Spleen (tissue), 11 donors: ENCODE results near the gene GSTM5. TPM values are rescaled to one million over a fixed set of nuclear protein-coding genes. Genes with fewer than 3 reads are reported as not detected.
A peak's percentile ranks its signal among the peaks of the same experiment; 100 is the strongest.
"Not testable (repeated sequence)": the region's sequence is repeated elsewhere in the genome, so short reads cannot be mapped to it uniquely, and the experiment has no call there.

Source experiments
- DNase-seq: peaks from one replicate; pipeline ENCODE4 v3.0.0-alpha.2; 2020
- H3K27ac ChIP-seq, 8 donors: fragments of 200-600 bp; sonication (generic) in 7 of 8; 1 replicate in 4 of 8; 2 replicates in 4 of 8; pipeline versions ENCODE4 v1.5.0 to v1.8.0; 2016 to 2021; ENCODE audit warnings: inconsistent platforms in 4 of 8, mild to moderate bottlenecking in 4 of 8, moderate library complexity in 1 of 8
- H3K27me3 ChIP-seq, 7 donors: fragments of 200-600 bp; sonication (generic) in 6 of 7; replicated peaks in 1 of 7; 1 replicate in 4 of 7; 2 replicates in 3 of 7; pipeline versions ENCODE4 v1.5.0 to v1.8.0; 2016 to 2021; ENCODE audit warnings: inconsistent platforms in 3 of 7, mild to moderate bottlenecking in 1 of 7
- H3K36me3 ChIP-seq, 6 donors: fragments of 200-600 bp; sonication (generic) in 5 of 6; 1 replicate in 4 of 6; 2 replicates in 2 of 6; pipeline versions ENCODE4 v1.5.0 to v1.8.0; 2016 to 2021; ENCODE audit warnings: inconsistent platforms in 2 of 6
- H3K4me1 ChIP-seq, 6 donors: fragments of 200-600 bp; sonication (generic) in 5 of 6; 1 replicate in 3 of 6; 2 replicates in 3 of 6; pipeline versions ENCODE4 v1.5.0 to v1.8.0; 2016 to 2021; ENCODE audit warnings: inconsistent platforms in 3 of 6
- H3K4me3 ChIP-seq, 8 donors: fragments of 200-600 bp; sonication (generic) in 7 of 8; 1 replicate in 4 of 8; 2 replicates in 4 of 8; pipeline versions ENCODE4 v1.5.0 to v1.8.0; 2016 to 2021; ENCODE audit warnings: inconsistent platforms in 4 of 8, mild to moderate bottlenecking in 4 of 8, moderate library complexity in 2 of 8
- H3K9me3 ChIP-seq, 8 donors: fragments of 200-600 bp; sonication (generic) in 7 of 8; 1 replicate in 4 of 8; 2 replicates in 4 of 8; pipeline versions ENCODE4 v1.5.0 to v1.8.0; 2016 to 2021; ENCODE audit warnings: inconsistent platforms in 4 of 8
- CTCF ChIP-seq, 11 experiments: fragments of 200-600 bp in 7 of 11; fragments of 450-650 bp in 4 of 11; sonication (generic) in 4 of 11; IDR thresholded peaks in 8 of 11; conservative IDR thresholded peaks in 3 of 11; 1 replicate in 7 of 11; 2 replicates in 4 of 11; pipeline versions ENCODE4 v1.4.0 to v1.8.0; 2016 to 2021; ENCODE audit warnings: antibody characterized with exemption in 11 of 11, inconsistent platforms in 4 of 11, mild to moderate bottlenecking in 1 of 11
- POLR2A ChIP-seq, 3 donors: fragments of 450-650 bp; IDR thresholded peaks; one replicate each; pipeline ENCODE4 v1.5.1; 2017; ENCODE audit warnings: antibody characterized with exemption in 3 of 3, mild to moderate bottlenecking in 1 of 3
- POLR2AphosphoS5 ChIP-seq, 3 donors: sonication (generic); formaldehyde crosslinking; IDR thresholded peaks; one replicate each; pipeline ENCODE4 v1.5.1; 2017; ENCODE audit warnings: antibody characterized with exemption in 3 of 3
- WGBS, 5 donors: extraction: QIAGEN DNeasy Blood & Tissue Kit in 3 of 5; methylation state at CpG; one replicate each; pipeline versions ENCODE4 v1.1.5 to v1.1.7; 2013 to 2018; 5-methylcytosine and 5-hydroxymethylcytosine counted together
- intact Hi-C: fragments of 100-400 bp; cut with DNase I; formaldehyde crosslinking; loops from one replicate; pipeline ENCODE4 v1.15.0; 2023; ENCODE audit warnings: low total_unique reads
- polyA plus RNA-seq, 3 donors: library from polyadenylated mRNA; stranded (reverse); fragments of 200-250 nt; gene quantifications; one replicate each; pipeline ENCODE4 v1.2.1, GENCODE V29; 2013
- total RNA-seq, 7 donors: library from RNA; depleted of rRNA in 3 of 7; stranded (reverse); fragments of >200 nt in 3 of 7; fragmentation: NEBNext Ultra II Directional in 4 of 7; extraction: Animal tissue kit (Norgen Biotek cat#: 25700) in 4 of 7; gene quantifications; one replicate each; pipeline versions ENCODE4 v1.1.0 to v1.2.1, GENCODE V29; 2016 to 2021
- donor health status: healthy with polysubstance abuse.
- donor health status: DM: no; HTN: no; CAD: no; lungs with moderate emphysema.
- donor health status: DM: no; HTN: no; CAD: no.
- donor health status: Bipolar disorder and iron deficiency.
- donor health status: healthy.
- donor health status: DM: no; HTN: no; CAD: no.
- donor health status: DM: yes; HTN: yes; CAD: no.

GSTM5 gene
- total and polyA plus RNA-seq, 10 donors, result 1.4 to 13.1 (median 3.5) TPM

- H3K4me3 ChIP-seq, result no peak overlapping the region
- H3K27me3 ChIP-seq, result no peaks in the 10 kb centered on the region
- no peak for TF ChIP-seq POLR2A (IDR thresholded peaks at IDR 0.05)
- no peak for TF ChIP-seq CTCF (IDR thresholded peaks at IDR 0.05 in 8 of 11, conservative IDR thresholded peaks at IDR 0.05 in 3 of 11)
- no peak for TF ChIP-seq POLR2AphosphoS5 (IDR thresholded peaks at IDR 0.05)
- no peak overlapping the region for H3K27ac ChIP-seq
- intact Hi-C loops, result no loop called here
- DNase-seq, result no peak
- no peaks in the 10 kb centered on the region for H3K9me3 ChIP-seq
- no peaks in the 10 kb centered on the region for H3K4me1 ChIP-seq
- WGBS, 5 donors, result 81 to 88% (median 85%) methylated on average over 3 of the region's 3 CpGs
- H3K36me3 ChIP-seq, result peaks cover 0 to 8% (median 2%) of the 10 kb centered on the region in 6 donors
These were observed 34.6 kb upstream of the GSTM5 start for GRCh38 chr1:109677459-109677858.

- WGBS, 5 donors, result 81 to 94% (median 89%) methylated on average over 2 of the region's 2 CpGs
- H3K27me3 ChIP-seq, H3K27ac ChIP-seq, H3K36me3 ChIP-seq, DNase-seq, H3K4me3 ChIP-seq, intact Hi-C loops, H3K9me3 ChIP-seq, H3K4me1 ChIP-seq: not testable (repeated sequence)
These were observed 33.4 kb upstream of the GSTM5 start for GRCh38 chr1:109678637-109679036.

DNA sequence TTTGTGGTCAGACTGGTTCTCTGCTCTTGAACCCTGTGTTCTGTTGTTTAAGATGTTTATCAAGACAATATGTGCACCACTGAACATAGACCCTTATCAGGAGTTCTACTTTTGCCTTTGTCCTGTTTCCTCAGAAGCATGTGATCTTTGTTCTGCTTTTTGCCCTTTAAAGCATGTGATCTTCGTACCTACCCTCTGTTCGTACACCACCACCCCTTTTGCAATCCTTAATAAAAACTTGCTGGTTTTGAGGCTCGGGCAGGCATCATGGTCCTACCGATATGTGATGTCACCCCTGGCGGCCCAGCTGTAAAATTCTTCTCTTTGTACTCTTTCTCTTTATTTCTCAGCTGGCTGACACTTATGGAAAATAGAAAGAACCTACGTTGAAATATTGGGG lies 27.3 kb upstream of the GSTM5 start:
- 61 to 84% methylated on average over 6 of the region's 6 CpGs; no CpG with 5 or more reads in 3 of the 5 donors for whole genome bisulfite sequencing, 5 donors
- H3K36me3 ChIP-seq, H3K27me3 ChIP-seq, DNase-seq, H3K4me3 ChIP-seq, H3K9me3 ChIP-seq, intact Hi-C loops, H3K4me1 ChIP-seq, H3K27ac ChIP-seq: not testable (repeated sequence)

DNA sequence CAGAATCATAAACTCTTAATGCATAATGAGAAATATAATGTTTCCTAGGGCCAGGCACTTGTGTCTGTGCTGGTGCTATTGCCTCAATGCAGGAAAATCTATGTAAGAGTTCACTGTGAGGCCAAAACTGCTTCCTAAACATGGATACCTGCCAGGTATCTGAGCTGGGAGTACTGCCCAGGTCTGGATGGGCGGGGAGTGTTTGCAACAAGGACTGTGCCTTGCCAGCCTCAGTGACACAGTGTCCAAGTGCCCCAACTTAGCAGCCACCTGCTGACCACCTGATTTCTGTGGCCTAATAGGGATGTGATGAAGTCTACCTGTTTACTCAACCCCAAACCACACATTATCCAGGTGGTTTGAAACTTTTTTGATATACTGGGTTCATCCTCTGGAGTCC lies 26.7 kb upstream of the GSTM5 start:
- H3K36me3 ChIP-seq, H3K9me3 ChIP-seq, H3K27ac ChIP-seq, H3K27me3 ChIP-seq, H3K4me3 ChIP-seq, DNase-seq, intact Hi-C loops, H3K4me1 ChIP-seq: not testable (repeated sequence)
- 67 to 78% methylated on average over 1 of the region's 1 CpG; no CpG with 5 or more reads in 3 of the 5 donors for WGBS, 5 donors

DNA sequence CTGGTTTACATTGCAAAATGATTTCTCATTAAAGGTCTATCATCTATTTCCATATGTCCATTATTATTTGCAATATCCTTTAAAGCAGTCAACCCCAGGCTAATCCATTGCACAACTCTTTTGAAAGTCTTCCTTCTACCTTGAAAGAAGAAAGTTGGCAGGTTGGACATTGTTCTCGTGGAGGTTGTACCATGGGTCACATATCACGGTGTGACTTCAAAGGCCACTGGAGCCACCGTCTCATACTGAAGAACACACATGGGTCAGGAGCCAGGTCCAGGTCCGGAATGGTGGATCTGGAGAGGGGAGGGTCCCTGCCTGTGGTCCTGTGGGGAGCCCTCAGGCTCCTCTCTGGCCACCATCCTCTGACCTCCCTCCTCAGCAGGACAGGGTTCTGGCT lies 26.2 kb upstream of the GSTM5 start:
- H3K27ac ChIP-seq, H3K4me3 ChIP-seq, intact Hi-C loops, DNase-seq, H3K4me1 ChIP-seq, H3K36me3 ChIP-seq, H3K27me3 ChIP-seq, H3K9me3 ChIP-seq: not testable (repeated sequence)
- 63 to 81% methylated on average over 4 of the region's 4 CpGs; no CpG with 5 or more reads in 3 of the 5 donors for WGBS, 5 donors

- not testable (repeated sequence) for DNase-seq
- peak overlapping the region in 3 of 8 donors; percentile 77 to 88 (median 86) for H3K27ac ChIP-seq
- H3K4me3 ChIP-seq, result peak overlapping the region in 2 of 8 donors; percentile 65 to 76
These were observed 24.9 kb upstream of the GSTM5 start for GRCh38 chr1:109687109-109687508.

More at GRCh38 chr1:109687109-109687508, 24.9 kb upstream of the GSTM5 start:
- H3K4me1 ChIP-seq, H3K27me3 ChIP-seq, intact Hi-C loops, H3K36me3 ChIP-seq, H3K9me3 ChIP-seq: not testable (repeated sequence)
- 17 to 22% (median 18%) methylated on average over 2 to 11 of the region's 11 CpGs; no CpG with 5 or more reads in 2 of the 5 donors for WGBS, 5 donors
